ENCODE results near the gene ADGRB2. TPM values are rescaled to one million over a fixed set of nuclear protein-coding genes. Genes with fewer than 3 reads are reported as not detected.

The ADGRB2 gene
- total RNA-seq, 1 donor from 2014 or later = 21.5 TPM

DNA sequence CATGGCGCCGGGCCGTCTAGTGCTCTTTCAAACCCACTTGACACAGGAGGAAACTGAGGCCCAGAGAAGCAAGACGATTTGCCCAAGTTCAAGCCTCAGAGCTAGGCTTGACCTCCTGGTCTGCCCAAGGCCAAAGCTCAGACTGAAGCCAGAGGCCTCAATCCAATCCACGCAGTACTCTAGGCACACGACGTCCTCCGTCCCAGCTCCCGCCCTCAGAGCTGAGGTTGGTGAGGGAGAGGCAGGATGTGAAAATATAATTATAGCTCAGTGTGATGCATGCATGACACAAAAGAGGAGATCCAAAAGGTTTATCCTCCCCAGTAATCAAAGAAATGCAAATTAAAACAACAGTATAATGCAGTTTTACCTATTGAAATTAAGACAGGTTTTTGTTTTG, 15.5 kb upstream of the ADGRB2 start:
- H3K9me3 Mint-ChIP-seq = no peaks in the 10 kb centered on the region
- no peak overlapping the region for H3K27ac Mint-ChIP-seq
- H3K27me3 Mint-ChIP-seq (ENCODE audit: low read depth) = peaks cover 28% of the 10 kb centered on the region
- H3K4me1 Mint-ChIP-seq = peaks cover 26% of the 10 kb centered on the region
- DNase-seq (ENCODE audit: low spot score in 2 of 2, unreplicated experiment in 2 of 2) = no peak
- no peak overlapping the region for H3K4me3 Mint-ChIP-seq
- H3K36me3 Mint-ChIP-seq = no peaks in the 10 kb centered on the region
- TF ChIP-seq, protein P1, sequence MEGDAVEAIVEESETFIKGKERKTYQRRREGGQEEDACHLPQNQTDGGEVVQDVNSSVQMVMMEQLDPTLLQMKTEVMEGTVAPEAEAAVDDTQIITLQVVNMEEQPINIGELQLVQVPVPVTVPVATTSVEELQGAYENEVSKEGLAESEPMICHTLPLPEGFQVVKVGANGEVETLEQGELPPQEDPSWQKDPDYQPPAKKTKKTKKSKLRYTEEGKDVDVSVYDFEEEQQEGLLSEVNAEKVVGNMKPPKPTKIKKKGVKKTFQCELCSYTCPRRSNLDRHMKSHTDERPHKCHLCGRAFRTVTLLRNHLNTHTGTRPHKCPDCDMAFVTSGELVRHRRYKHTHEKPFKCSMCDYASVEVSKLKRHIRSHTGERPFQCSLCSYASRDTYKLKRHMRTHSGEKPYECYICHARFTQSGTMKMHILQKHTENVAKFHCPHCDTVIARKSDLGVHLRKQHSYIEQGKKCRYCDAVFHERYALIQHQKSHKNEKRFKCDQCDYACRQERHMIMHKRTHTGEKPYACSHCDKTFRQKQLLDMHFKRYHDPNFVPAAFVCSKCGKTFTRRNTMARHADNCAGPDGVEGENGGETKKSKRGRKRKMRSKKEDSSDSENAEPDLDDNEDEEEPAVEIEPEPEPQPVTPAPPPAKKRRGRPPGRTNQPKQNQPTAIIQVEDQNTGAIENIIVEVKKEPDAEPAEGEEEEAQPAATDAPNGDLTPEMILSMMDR (IDR thresholded peaks at IDR 0.05; ENCODE audit: unreplicated experiment) = no peak

DNA sequence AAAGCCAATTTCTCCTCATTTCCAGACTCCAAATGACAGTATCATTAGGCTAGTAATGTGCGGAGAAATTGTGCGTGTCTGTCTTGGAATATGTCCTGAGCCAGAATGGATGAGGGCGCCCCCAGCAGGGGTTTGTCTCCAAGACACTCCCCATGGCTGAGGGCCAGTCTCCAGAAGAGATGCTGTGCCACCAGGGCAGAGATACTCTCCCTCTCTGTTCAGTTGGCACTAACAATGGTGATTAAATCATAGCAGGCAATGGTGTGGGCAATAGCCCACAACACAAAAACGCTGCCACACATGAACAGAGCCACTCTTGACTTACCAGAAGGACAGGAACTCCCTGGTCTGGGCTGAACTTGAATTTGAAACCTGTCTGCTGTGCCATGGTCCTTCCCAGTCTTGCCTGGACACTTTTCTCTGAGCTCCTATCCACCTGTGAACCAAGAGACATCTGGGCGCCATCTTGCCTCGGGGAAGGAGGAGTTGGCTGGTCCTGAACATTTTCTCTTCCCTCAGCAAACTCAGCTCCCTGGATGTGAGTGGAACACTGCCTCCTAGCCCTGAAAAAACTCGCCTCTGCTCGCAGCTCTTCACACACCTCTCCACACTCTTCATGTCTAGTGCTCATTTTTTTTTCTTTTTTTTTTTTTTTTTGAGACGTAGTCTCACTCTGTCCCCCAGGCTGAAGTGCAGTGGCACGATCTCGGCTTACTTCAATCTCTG, 14.8 kb upstream of the ADGRB2 start:
- Mint-ChIP-seq H3K36me3 (no peaks in the 10 kb centered on the region), H3K4me1 (peaks cover 26% of the 10 kb centered on the region), H3K27ac (no peak overlapping the region), H3K9me3 (no peaks in the 10 kb centered on the region), H3K27me3 (ENCODE audit: low read depth) (peaks cover 36% of the 10 kb centered on the region), H3K4me3 (no peak overlapping the region)
- DNase-seq (ENCODE audit: low spot score in 2 of 2, unreplicated experiment in 2 of 2) = no peak
- TF ChIP-seq, protein P1 (IDR thresholded peaks at IDR 0.05; ENCODE audit: unreplicated experiment) = no peak

DNA sequence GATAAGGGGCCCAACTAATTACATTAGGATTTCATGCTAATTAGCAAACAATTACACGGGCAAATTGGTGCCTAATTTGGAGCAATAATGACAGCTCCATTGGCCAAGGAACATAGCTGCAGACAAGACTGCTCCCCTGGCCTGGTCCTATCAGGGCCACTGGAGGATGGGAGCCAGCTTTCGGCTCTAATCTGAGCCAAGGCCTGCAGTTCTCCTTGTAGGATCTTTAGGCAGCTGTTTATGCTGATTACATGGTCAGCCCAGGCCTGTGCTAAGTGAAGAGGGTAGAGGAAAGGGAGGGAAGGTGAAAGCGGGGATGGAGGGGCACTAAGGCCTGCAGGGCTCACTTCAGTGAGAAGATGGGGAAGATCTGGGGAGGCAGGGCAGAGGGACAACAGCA, 12.4 kb upstream of the ADGRB2 start:
- H3K4me1 Mint-ChIP-seq = peaks cover 18% of the 10 kb centered on the region
- H3K27ac Mint-ChIP-seq = no peak overlapping the region
- H3K4me3 Mint-ChIP-seq = no peak overlapping the region
- peaks cover 58% of the 10 kb centered on the region for H3K27me3 Mint-ChIP-seq (ENCODE audit: low read depth)
- no peaks in the 10 kb centered on the region for H3K36me3 Mint-ChIP-seq
- DNase-seq (ENCODE audit: low spot score in 2 of 2, unreplicated experiment in 2 of 2) = no peak
- no peaks in the 10 kb centered on the region for H3K9me3 Mint-ChIP-seq
- TF ChIP-seq, protein P1 (IDR thresholded peaks at IDR 0.05; ENCODE audit: unreplicated experiment) = no peak

DNA sequence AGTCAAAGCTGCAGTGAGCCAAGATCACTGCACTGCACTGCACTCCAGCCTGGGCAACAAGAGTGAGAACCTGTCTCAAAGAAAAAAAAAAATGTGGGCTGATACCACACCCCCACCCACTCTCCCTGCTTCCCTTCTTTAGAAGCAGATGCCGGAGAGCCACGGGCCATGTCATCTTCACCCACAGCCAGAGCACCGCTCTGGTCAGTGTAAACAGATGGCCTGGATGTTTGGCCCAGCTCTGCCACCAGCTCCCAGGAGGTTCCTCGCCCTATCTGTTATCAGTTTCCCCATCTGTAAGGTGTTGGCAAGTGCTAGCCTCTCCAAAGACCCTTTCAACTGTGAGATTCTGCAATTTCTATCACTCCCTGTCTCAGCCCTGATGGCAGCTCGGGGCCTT, 11.9 kb upstream of the ADGRB2 start:
- Mint-ChIP-seq H3K27me3 (ENCODE audit: low read depth) (peaks cover 63% of the 10 kb centered on the region), H3K9me3 (no peaks in the 10 kb centered on the region), H3K36me3 (no peaks in the 10 kb centered on the region), H3K27ac (no peak overlapping the region), H3K4me1 (peaks cover 13% of the 10 kb centered on the region), H3K4me3 (no peak overlapping the region)
- no peak for DNase-seq (ENCODE audit: low spot score in 2 of 2, unreplicated experiment in 2 of 2)
- TF ChIP-seq, protein P1 (IDR thresholded peaks at IDR 0.05; ENCODE audit: unreplicated experiment) = no peak

DNA sequence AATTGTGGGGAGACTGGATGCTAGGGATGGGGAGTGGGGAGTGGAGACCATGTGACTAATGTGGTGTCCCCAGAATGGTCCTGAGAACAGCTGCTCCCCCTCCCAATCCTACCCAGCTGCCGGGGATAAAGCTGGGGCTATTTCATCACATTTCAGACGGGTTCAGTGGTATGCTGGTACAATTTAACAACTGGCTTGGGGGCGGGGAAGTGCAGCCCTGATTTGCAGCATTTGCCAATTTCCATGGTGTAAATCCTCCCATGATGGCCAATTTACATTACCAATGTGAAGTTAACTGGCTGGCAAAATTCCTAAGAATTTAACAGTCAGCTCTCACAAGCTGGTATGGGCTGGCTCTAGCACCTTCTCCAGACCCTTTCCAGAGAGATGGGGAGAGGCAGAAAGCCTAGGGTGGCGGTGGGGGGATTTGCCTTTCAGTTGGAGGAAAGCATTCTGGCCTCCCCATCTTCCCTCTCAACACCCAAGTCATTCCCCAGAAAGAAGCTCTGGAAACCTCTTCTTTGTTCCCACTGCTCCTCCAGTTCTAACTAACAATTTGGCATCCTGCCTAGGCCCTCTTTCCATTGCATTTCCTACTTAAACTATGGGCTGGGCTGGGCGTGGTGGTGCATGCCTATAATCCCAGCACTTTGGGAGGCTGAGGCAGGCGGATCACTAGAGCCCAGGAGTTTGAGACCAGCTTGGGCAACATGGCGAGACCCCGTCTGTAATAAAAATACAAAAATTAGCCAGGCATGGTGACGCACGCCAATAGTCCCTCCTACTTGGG, 11.3 kb upstream of the ADGRB2 start:
- H3K4me3 Mint-ChIP-seq = no peak overlapping the region
- H3K9me3 Mint-ChIP-seq = no peaks in the 10 kb centered on the region
- TF ChIP-seq, protein P1 (IDR thresholded peaks at IDR 0.05; ENCODE audit: unreplicated experiment) = no peak
- H3K27me3 Mint-ChIP-seq (ENCODE audit: low read depth) = peaks cover 69% of the 10 kb centered on the region
- H3K4me1 Mint-ChIP-seq = peaks cover 8% of the 10 kb centered on the region
- no peak overlapping the region for H3K27ac Mint-ChIP-seq
- DNase-seq (ENCODE audit: low spot score in 2 of 2, unreplicated experiment in 2 of 2) = no peak
- H3K36me3 Mint-ChIP-seq = no peaks in the 10 kb centered on the region

Measured in mesothelial cell of epicardium (in vitro differentiated cells).